Uterus (tissue), 2 donors: ENCODE data around the gene KCNIP1.

Source experiments
- CTCF ChIP-seq, 4 experiments: fragments of 200-600 bp in 2 of 4; fragments of 450-650 bp in 2 of 4; sonication (generic) in 2 of 4; IDR thresholded peaks; one replicate each; pipeline ENCODE4 v1.5.1; 2016 to 2019; ENCODE audit warnings: antibody characterized with exemption in 4 of 4, mild to moderate bottlenecking in 2 of 4, moderate library complexity in 1 of 4
- POLR2A ChIP-seq, 2 donors: fragments of 450-650 bp; IDR thresholded peaks; one replicate each; pipeline ENCODE4 v1.6.1; 2016; ENCODE audit warnings: antibody characterized with exemption in 2 of 2, mild to moderate bottlenecking in 1 of 2, moderate library complexity in 1 of 2

- TF ChIP-seq POLR2A (IDR thresholded peaks at IDR 0.05) (no peak), CTCF (IDR thresholded peaks at IDR 0.05) (no peak)
Measured at GRCh38 chr5:170485616-170485911, 18.3 kb upstream of the KCNIP1 start.
